Measurements from ENCODE around the gene OTOP2.

DNA sequence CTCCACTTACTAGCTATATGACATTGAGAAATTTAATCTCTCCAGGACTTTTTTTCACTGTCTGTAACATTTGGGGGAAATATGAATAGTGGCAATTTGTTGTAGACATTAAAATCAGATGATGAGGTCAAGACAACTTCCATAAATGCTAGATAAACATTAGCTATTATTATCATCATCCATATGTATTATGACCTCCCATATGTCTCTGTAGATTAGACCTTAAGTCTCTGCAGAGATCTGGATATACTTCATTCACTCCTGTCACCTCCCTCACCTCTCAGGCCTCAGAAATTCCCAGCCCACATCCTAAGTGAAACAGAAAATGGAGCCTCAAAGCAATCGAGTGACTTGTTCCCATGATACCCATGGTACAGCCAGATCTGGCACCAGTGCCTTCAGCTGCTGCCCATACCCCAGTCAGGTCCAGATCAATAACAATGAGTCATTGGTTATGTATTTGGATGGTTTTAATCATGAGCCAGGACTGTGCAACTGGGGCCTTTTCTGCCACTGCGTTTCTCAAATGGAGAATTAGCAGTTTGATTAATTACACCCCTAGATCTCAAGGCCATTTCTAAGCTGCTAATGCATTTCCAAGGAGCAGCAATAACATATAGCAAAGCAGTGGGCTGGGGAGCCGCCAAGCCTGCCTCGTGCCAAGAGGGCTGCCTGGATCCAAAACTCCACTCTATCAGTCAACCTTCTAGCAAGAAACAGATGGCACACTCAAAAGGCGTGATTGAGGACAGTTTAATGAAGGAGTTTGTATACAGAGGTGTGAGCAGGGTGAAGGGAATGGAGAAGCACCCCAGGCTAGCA, 48.7 kb upstream of the OTOP2 start:
- TF ChIP-seq, protein P1, sequence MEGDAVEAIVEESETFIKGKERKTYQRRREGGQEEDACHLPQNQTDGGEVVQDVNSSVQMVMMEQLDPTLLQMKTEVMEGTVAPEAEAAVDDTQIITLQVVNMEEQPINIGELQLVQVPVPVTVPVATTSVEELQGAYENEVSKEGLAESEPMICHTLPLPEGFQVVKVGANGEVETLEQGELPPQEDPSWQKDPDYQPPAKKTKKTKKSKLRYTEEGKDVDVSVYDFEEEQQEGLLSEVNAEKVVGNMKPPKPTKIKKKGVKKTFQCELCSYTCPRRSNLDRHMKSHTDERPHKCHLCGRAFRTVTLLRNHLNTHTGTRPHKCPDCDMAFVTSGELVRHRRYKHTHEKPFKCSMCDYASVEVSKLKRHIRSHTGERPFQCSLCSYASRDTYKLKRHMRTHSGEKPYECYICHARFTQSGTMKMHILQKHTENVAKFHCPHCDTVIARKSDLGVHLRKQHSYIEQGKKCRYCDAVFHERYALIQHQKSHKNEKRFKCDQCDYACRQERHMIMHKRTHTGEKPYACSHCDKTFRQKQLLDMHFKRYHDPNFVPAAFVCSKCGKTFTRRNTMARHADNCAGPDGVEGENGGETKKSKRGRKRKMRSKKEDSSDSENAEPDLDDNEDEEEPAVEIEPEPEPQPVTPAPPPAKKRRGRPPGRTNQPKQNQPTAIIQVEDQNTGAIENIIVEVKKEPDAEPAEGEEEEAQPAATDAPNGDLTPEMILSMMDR (conservative IDR thresholded peaks at IDR 0.05; ENCODE audit: low read length), result no peak
- no peak for TF ChIP-seq EZH2phosphoT487 (IDR thresholded peaks at IDR 0.05; ENCODE audit: borderline replicate concordance)

All from Loucy (cell line).